ENCODE results near the gene KCTD5.
A peak's percentile ranks its signal among the peaks of the same experiment; 100 is the strongest.

Gene KCTD5

DNA sequence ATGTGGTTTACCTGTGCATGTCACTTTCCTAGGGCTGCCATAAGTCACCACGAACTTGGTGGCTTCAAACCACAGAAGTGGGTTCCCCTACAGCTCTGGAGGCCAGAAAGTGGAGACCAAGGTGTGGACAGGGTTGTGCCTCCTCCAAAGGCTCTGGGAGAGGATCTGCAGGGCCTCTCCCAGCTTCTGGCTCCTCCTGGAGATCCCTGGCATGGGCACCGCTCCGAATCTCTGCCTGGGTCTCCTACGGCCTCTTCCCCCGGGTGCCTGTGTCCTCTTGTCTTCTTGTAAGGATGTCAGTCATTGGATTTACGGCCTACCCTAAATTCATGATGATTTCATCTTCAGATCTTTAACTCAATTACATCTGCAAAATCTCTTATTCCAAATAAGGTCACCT, 67.6 kb downstream of the KCTD5 start:
- H3K9me3 Mint-ChIP-seq = no peaks in the 10 kb centered on the region
- peaks cover 51% of the 10 kb centered on the region for H3K4me1 Mint-ChIP-seq
- peak overlapping the region; percentile 93 for H3K27ac Mint-ChIP-seq
- peak overlapping the region; percentile 93 for H3K4me3 Mint-ChIP-seq
- H3K36me3 Mint-ChIP-seq (ENCODE audit: low read depth) = peaks cover 21% of the 10 kb centered on the region
- no peak for DNase-seq
- peaks cover 3% of the 10 kb centered on the region for H3K27me3 Mint-ChIP-seq (ENCODE audit: low read depth, poor library complexity)
- TF ChIP-seq, protein P1, sequence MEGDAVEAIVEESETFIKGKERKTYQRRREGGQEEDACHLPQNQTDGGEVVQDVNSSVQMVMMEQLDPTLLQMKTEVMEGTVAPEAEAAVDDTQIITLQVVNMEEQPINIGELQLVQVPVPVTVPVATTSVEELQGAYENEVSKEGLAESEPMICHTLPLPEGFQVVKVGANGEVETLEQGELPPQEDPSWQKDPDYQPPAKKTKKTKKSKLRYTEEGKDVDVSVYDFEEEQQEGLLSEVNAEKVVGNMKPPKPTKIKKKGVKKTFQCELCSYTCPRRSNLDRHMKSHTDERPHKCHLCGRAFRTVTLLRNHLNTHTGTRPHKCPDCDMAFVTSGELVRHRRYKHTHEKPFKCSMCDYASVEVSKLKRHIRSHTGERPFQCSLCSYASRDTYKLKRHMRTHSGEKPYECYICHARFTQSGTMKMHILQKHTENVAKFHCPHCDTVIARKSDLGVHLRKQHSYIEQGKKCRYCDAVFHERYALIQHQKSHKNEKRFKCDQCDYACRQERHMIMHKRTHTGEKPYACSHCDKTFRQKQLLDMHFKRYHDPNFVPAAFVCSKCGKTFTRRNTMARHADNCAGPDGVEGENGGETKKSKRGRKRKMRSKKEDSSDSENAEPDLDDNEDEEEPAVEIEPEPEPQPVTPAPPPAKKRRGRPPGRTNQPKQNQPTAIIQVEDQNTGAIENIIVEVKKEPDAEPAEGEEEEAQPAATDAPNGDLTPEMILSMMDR (IDR thresholded peaks at IDR 0.05) = no peak

DNA sequence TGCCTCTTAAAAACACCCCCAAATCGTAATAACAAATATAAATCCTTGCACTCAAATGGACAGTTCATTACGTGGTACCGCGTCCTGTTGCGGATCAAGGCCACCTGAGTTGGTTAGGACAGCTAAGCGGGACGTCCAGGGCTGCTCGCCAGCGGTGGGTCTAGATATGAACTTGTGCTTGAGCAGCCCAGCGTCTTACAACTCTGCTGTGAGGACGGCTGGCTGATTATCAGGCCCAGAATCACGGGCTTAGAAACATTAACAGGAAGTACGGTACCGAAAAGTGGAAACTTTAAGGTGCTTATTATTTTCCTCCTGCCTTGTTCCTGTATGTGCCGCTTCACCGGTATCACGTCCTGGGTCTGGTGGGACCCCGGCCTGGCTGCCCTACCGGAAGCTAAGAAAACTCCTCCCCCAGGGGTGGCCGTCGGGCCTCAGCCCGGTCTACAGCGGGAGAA, 69.3 kb downstream of the KCTD5 start:
- H3K27me3 Mint-ChIP-seq (ENCODE audit: low read depth, poor library complexity) = no peaks in the 10 kb centered on the region
- peak overlapping the region; percentile 100 for H3K27ac Mint-ChIP-seq
- no peaks in the 10 kb centered on the region for H3K9me3 Mint-ChIP-seq
- TF ChIP-seq, protein P1 (IDR thresholded peaks at IDR 0.05) = no peak
- no peak for DNase-seq
- peak overlapping the region; percentile 93 for H3K4me3 Mint-ChIP-seq
- H3K4me1 Mint-ChIP-seq = peaks cover 58% of the 10 kb centered on the region
- H3K36me3 Mint-ChIP-seq (ENCODE audit: low read depth) = peaks cover 37% of the 10 kb centered on the region

DNA sequence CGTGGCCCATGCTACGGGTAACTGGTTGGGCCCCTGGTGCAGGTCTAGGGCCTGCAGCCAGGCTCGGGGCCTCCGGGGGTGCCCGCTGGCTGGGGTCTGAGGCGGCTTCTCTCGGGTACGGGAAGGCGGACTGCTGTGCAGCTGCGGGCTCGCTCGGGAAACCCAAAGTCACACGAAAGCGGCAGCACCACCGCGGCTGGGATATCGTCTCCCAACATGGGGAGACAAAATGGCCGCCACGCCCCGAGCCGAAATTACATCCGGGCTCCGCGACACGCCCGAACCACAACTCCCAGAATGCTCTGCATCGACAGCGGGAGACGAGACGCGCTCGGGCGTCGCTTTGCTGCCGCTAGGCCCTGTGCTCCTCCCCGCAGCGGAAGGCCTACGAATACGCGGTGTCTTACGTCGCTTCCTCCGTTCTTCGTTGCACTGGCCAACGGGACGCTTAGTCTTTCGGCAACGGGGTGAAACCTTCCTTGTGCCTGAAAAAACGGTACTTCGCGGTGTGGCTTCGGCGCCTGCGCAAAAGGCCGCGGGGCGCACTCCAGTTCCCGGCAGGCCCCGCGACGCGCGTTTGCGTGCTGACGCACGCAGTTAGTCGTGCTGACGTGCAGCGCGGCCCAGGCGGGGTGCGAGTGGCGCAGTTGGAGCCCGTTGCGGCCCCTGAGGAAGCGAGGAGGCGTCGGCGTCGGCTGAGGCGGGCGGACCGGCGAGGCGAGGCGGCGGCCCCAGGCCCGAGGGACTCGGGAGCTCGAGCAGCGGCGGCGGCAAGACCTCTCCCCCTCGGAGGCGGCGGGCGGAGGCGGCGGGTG, 69.9 kb downstream of the KCTD5 start, which contains the start of gene SRRM2:
Gene SRRM2 (plus strand): TSS at position 604 of the 815 bp plus-strand sequence. CDS start 3,727 bp downstream, outside the sequence.
- H3K27ac Mint-ChIP-seq = peak within 1 kb of the TSS; percentile 100
- peaks cover 61% of the 10 kb centered on the region for H3K4me1 Mint-ChIP-seq
- peak; percentile 93 for DNase-seq
- H3K4me3 Mint-ChIP-seq = peak within 1 kb of the TSS; percentile 93
- TF ChIP-seq, protein P1 (IDR thresholded peaks at IDR 0.05) = no peak
- peaks cover 2% of the 10 kb centered on the region for H3K27me3 Mint-ChIP-seq (ENCODE audit: low read depth, poor library complexity)
- H3K9me3 Mint-ChIP-seq = no peaks in the 10 kb centered on the region
- peaks cover 43% of the 10 kb centered on the region for H3K36me3 Mint-ChIP-seq (ENCODE audit: low read depth)

DNA sequence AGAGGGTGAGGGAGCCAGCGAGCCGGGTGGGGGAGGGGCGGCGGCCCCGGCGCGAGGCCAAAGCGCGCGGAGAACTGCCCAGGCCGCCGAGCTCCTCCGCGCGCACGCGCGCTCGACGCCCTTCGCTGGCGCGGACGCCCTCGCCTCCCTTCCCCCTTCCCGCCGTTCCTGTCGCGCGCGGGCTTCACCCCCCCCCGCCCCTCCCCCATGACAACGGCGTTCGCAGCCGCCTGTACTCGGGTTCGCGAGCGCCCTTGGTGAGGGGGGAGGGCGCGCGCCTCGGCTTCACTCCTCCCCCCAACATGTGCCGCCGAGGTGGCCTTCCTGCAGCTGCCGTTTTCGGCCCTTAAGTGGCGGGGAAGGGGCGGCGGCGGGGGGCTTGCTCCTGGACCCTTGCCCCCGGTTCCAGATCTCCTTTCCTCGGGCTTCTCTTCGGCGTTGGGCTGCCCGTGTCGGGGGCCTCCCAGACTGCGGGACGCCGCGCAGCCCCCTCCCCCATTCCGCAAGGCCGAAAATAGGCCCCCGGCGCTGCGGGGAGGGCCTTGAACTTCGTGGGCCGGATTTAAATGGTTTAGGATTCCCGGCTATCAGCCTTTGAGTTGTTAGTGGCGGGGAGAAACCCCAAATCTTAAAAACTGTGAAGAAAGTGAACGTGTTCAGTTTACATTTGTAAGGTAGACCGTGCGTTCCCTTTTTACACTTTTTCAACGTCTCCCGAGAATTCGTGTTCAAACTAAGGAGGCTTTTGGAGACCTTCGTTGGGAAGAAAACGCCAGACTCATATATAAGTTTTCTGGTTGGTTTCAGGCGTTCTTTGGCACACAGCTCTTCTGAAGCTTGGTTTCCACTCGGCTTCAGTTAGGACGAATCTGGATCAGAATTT, 70.8 kb downstream of the KCTD5 start:
- Mint-ChIP-seq H3K4me1 (peaks cover 61% of the 10 kb centered on the region), H3K36me3 (ENCODE audit: low read depth) (peaks cover 52% of the 10 kb centered on the region), H3K4me3 (peak overlapping the region; percentile 93), H3K9me3 (peaks cover 6% of the 10 kb centered on the region), H3K27me3 (ENCODE audit: low read depth, poor library complexity) (peaks cover 2% of the 10 kb centered on the region), H3K27ac (peak overlapping the region; percentile 91)
- peak; percentile 88 for DNase-seq
- TF ChIP-seq, protein P1 (IDR thresholded peaks at IDR 0.05) = no peak

DNA sequence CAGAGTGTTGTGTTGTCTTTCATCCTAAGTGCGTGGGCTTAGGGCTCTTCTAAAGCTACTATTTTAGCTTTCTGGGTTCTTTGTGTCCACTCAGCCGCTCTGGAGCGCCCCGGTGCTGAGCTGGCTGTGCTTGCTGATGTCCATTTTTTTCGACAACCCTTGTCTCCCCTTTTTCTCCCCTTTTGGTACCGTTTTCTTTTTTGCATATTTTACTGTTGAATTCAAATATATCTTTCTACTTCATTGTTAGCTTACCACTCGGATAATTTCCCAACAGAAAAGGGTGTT, 71.4 kb downstream of the KCTD5 start:
- Mint-ChIP-seq H3K4me3 (peak overlapping the region; percentile 93), H3K9me3 (peaks cover 10% of the 10 kb centered on the region), H3K4me1 (peaks cover 60% of the 10 kb centered on the region), H3K36me3 (ENCODE audit: low read depth) (peaks cover 57% of the 10 kb centered on the region), H3K27ac (peak overlapping the region; percentile 91), H3K27me3 (ENCODE audit: low read depth, poor library complexity) (peaks cover 3% of the 10 kb centered on the region)
- no peak for DNase-seq
- TF ChIP-seq, protein P1 (IDR thresholded peaks at IDR 0.05) = no peak

Data from nephron progenitor cell (in vitro differentiated cells).